Hepatic stellate cell (primary cell): ENCODE results near the gene HAPSTR1.

Experiments
- DNase-seq: peaks from one replicate; pipeline ENCODE4 v3.0.0; 2011; ENCODE audit warnings: low spot score

Gene HAPSTR1

GRCh38 chr16:9097266-9098219 is 6.1 kb downstream of the HAPSTR1 start:
- DNase-seq = no peak

- DNase-seq = no peak
Measured at GRCh38 chr16:9098377-9099090, 7.1 kb downstream of the HAPSTR1 start.

- no peak for DNase-seq
Measured at GRCh38 chr16:9099131-9099625, 7.7 kb downstream of the HAPSTR1 start.

DNA sequence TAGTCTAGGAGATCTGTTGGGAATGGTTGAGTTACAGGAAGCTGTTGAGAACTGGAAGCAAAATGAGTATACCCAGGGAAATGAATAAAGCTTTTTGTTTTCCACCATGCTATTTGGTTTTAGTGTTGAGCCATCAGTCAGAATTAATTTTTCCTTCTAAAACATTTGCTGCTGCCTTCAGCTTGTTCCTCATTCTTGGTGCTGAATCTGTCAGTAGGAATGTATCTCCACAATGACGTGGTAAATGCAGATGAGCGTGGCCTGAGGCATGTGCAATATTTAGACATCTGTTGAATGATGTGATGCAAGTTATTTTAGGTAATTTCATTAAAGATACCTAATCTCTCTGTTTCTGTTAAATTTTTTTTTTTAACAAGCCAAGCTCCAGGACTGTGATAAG is 10.9 kb downstream of the HAPSTR1 start:
- DNase-seq = peak; percentile 68

- DNase-seq = no peak
Measured at GRCh38 chr16:9102943-9103342, 11.5 kb downstream of the HAPSTR1 start.

GRCh38 chr16:9103546-9103945 is 12.1 kb downstream of the HAPSTR1 start:
- DNase-seq = no peak

GRCh38 chr16:9105189-9105588 is 13.7 kb downstream of the HAPSTR1 start:
- DNase-seq = no peak

GRCh38 chr16:9107025-9107970 is 15.9 kb downstream of the HAPSTR1 start:
- DNase-seq = peak; percentile 63

DNA sequence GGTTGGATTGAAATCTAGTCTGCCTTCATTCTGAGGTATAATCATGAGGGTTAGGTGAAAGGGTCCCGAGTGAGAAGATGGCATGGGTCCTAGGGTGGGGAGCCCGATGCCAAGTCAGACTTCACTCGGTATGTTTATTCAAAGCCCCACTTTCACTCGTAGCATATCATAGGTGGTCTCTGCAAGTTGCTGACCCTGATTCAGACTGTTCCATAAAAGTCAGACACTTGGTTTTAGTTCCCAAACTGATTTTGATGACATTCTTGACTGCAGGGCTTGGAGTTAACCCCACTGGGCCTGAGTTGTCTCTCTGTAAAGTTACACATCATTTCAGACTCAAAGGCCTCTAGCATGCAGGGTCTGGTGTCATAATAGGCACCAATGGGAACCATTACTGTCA is 17.8 kb downstream of the HAPSTR1 start:
- DNase-seq = no peak

DNA sequence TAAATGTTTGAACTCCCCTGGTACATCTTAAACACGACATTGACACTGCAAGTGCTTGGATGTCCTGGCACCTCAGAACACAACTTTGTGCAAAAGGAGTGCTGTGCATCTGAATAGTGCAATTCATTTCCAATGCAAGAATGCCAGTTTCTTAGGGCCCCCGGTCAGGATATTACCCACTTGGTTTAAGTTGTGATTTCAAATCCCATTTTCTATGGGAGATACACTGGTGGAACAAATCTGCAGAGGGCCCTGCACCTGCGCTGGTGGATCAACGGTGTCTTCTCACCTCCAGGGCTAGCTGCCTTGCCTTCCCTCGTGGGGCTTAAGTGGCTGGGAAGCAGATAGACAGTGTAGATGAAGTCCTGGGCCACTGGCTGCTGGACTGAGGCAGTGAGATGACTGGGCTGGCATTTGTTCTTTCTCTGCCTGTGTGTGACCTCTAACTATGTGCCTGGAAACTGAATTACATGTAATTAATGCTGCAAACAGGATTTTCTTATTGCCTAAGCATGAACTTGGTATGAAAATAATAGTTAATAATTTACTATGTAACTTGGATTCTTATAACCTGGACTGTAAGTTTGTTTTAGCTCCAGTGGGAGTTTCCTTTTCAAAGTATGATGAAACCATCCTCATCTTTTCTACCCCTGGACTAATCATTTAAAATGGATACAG is 20.9 kb downstream of the HAPSTR1 start:
- no peak for DNase-seq

- DNase-seq = no peak
Measured at GRCh38 chr16:9112844-9113186, 21.4 kb downstream of the HAPSTR1 start.

DNA sequence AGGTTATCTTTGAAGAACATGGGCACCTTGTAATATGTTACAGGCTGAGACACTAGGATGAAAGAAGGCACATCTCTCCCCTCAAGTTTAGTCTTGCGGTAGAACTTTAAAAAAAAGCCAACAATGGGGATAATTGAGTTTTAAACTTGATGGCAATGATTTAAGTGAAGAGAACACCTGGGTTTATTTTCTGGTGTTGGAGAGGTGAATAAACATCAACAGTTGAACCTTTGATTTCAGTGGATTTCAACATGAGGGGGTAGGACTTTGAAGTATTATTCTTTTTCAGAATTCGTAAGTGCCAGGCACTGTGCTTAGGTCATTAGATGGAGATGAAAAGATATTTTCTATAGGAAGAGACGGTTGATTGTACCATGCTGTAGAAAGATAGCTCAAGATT is 22.3 kb downstream of the HAPSTR1 start:
- no peak for DNase-seq

- no peak for DNase-seq
Measured at GRCh38 chr16:9114112-9114511, 22.7 kb downstream of the HAPSTR1 start.

DNA sequence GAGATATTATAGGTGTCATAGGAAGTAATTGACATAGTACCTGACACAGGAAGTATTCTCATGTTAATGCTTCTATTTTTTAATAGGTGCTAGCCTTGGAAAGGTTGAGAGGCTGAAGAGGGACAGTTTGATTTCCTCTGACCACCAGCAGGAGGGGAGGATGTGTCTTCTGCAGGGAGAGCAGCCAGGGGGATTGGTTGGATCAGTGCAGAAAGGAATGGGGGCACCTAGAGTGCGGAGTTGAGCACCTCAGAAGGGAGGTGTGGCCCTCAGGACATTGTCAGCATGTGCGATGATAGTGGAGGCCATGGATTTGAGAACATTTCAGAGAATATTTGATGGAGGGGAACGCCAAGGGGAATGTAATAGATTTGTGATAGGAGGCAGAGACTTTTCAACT is 23.4 kb downstream of the HAPSTR1 start:
- no peak for DNase-seq

DNA sequence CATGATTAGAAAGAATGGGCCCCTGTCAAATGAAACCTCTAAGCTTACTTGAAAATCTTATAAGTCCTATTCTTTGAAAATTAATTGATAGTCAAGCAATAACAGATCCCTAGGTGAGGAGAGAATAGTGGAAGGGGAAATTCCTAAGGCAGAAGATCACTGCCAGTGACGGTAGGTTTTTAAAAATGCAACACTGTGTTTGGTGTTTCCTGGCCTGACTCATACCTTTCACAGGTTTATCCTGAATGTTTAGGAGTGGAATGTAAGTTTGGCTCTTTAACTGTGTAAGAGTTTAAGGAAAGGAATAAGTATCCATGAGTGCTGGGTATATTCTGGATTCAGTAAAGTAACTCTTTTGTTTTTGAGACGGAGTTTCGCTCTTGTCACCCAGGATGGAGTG is 23.8 kb downstream of the HAPSTR1 start:
- DNase-seq = no peak

GRCh38 chr16:9116141-9116540 is 24.7 kb downstream of the HAPSTR1 start:
- DNase-seq = no peak

DNA sequence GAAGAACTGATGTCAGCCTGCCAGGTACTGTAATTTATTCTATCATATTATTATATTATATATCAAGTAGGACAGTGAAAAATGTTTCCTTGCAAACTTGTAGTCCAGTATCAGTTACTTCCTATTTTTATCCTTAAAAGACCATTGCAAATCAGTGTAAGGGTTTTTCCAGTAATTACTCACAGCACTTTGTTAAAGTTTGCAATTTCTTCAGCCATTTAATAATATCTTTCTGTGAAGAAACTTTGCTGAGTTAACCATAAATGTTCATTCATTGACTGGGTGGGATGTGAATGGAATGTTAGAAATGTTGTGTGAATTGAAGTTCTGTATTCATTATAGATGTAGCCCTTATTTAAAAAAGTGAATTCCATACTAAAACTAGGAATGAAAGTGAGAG is 26.7 kb downstream of the HAPSTR1 start:
- no peak for DNase-seq

DNA sequence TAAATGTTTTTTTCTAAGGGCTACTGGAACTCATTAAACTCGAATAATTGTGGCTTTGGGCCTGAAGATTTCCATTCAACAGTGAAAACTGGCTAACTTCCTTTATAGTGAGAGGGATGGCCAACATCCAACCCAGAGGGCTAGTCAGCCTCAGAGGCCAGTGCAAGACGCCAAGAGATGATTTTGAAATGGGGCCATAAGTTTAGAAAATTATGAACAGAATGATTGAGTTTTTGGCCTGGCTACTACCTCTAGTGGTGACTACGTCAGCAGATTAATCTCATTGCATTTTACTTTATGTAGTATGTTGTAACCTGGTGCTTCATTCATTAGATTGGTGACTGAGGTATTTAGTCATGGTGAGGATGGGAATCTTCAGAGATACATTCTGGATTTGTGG is 28.4 kb downstream of the HAPSTR1 start:
- no peak for DNase-seq

DNA sequence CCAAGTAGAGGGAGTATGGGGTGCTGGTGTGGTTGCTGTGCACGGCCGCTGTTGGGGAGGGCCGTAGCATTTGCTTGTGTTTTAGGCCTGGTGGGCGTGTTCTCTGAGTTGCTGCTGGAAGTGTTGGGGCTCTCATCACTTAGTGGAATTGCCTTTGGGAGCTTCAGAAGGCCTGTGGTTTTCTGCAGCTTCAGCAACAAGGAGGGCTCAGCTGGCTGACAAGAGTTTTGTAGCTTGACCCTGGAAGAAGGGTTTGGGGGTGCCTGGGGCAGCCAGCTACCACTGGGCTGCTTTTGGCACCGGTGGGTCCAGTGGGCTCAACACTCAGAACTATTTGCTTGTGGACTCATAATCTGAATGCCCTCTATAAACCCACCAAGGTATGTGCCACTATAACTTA is 30.9 kb downstream of the HAPSTR1 start:
- no peak for DNase-seq

GRCh38 chr16:9122969-9123368 is 31.5 kb downstream of the HAPSTR1 start:
- DNase-seq = no peak

GRCh38 chr16:9123401-9123800 is 32.0 kb downstream of the HAPSTR1 start:
- DNase-seq = no peak

GRCh38 chr16:9123871-9124270 is 32.4 kb downstream of the HAPSTR1 start:
- no peak for DNase-seq
